RCC 7860 (cell line): ENCODE data around the gene HOXC11.

Source experiments
- DNase-seq: peaks from one replicate; pipeline ENCODE4 v3.0.0-alpha.2; 2015; ENCODE audit warnings: low spot score
- FAIRE-seq: peaks from 2 replicates; lab custom pipeline; 2012; peaks lifted over from hg19 to GRCh38; lab: Jason Lieb, UNC

The HOXC11 gene

GRCh38 chr12:53941750-53942149 lies 31.2 kb upstream of the HOXC11 start:
- no peak for FAIRE-seq
- DNase-seq, result no peak

GRCh38 chr12:53942467-53942997 lies 30.4 kb upstream of the HOXC11 start:
- DNase-seq (no peak), FAIRE-seq (no peak)

GRCh38 chr12:53944209-53944608 lies 28.7 kb upstream of the HOXC11 start:
- DNase-seq, result no peak
- no peak for FAIRE-seq

GRCh38 chr12:53944907-53945847 lies 27.7 kb upstream of the HOXC11 start:
- FAIRE-seq (no peak), DNase-seq (no peak)

- no peak for DNase-seq
- no peak for FAIRE-seq
Measured at GRCh38 chr12:53947743-53948142, 25.2 kb upstream of the HOXC11 start.

GRCh38 chr12:53948650-53949593 lies 24.0 kb upstream of the HOXC11 start:
- FAIRE-seq, result no peak
- no peak for DNase-seq

GRCh38 chr12:53949631-53950436 lies 23.1 kb upstream of the HOXC11 start:
- FAIRE-seq (no peak), DNase-seq (no peak)

- FAIRE-seq, result no peak
Measured at GRCh38 chr12:53950437-53950773, 22.5 kb upstream of the HOXC11 start.

GRCh38 chr12:53950789-53951576 lies 21.9 kb upstream of the HOXC11 start:
- FAIRE-seq, result no peak
- DNase-seq, result no peak

More at GRCh38 chr12:53950437-53950773, 22.5 kb upstream of the HOXC11 start:
- no peak for DNase-seq

- no peak for DNase-seq
- no peak for FAIRE-seq
Measured at GRCh38 chr12:53951577-53952334, 21.2 kb upstream of the HOXC11 start.

GRCh38 chr12:53952335-53952694 lies 20.6 kb upstream of the HOXC11 start:
- FAIRE-seq (no peak), DNase-seq (no peak)

GRCh38 chr12:53952871-53953734 lies 19.8 kb upstream of the HOXC11 start:
- DNase-seq, result no peak
- no peak for FAIRE-seq

GRCh38 chr12:53953831-53954693 lies 18.9 kb upstream of the HOXC11 start:
- FAIRE-seq (no peak), DNase-seq (no peak)

GRCh38 chr12:53954694-53955035 lies 18.3 kb upstream of the HOXC11 start, which contains the start of gene HOXC12:
TSS of gene HOXC12 (plus strand) at chr12:53954903. CDS start at chr12:53954930, 27 bp downstream.
- DNase-seq, result no peak
- FAIRE-seq, result no peak

GRCh38 chr12:53955036-53955775 lies 17.7 kb upstream of the HOXC11 start:
- FAIRE-seq (no peak), DNase-seq (no peak)

GRCh38 chr12:53955776-53956250 lies 17.1 kb upstream of the HOXC11 start:
- FAIRE-seq (no peak), DNase-seq (no peak)
